GM13977 (cell line): Measurements from ENCODE around the gene GPR142.
"Not testable (repeated sequence)": the region's sequence is repeated elsewhere in the genome, so short reads cannot be mapped to it uniquely, and the experiment has no call there.

Source experiments
- DNase-seq: peaks from one replicate; pipeline ENCODE4 v3.0.0; 2012; ENCODE audit warnings: low spot score
- CTCF ChIP-seq: IDR thresholded peaks from 2 replicates; pipeline ENCODE4 v1.5.1; 2012; ENCODE audit warnings: mild to moderate bottlenecking, control low read depth; ENCODE audit not compliant: insufficient read depth; ENCODE audit errors: extremely low read depth, missing control alignments
- in situ Hi-C: fragments of 300-500 bp; cut with MboI; formaldehyde crosslinking; loops from one replicate; pipeline ENCODE4 v1.12.0; 2022; ENCODE audit warnings: low sequenced_read_pairs, low pct_unique_long_range_greater_than_20kb, mixed read lengths, inconsistent platforms; ENCODE audit not compliant: unreplicated experiment

The GPR142 gene

GRCh38 chr17:74394977-74395376 is 27.7 kb downstream of the GPR142 start:
- in situ Hi-C loops = no loop called here

DNA sequence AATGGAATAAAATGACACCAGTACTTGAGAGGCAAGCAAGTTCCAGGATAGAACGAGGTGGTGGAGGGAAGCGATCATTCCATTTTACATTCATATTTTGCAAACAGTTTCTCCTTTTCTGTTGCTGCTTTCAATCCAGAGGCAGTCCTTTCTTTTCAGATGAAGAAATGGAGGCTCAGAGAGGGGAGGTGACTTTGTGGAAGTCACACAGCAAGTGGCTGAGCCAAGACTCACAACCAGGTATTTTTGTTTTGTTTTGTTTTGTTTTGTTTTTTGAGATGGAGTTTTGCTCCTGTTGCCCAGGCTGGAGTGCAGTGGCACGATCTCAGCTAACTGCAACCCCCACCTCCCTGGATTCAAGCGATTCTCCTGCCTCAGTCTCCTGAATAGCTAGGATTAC is 29.3 kb downstream of the GPR142 start:
- TF ChIP-seq CTCF = no peak
- in situ Hi-C loops = no loop called here
- DNase-seq = no peak

More at GRCh38 chr17:74394977-74395376, 27.7 kb downstream of the GPR142 start:
- TF ChIP-seq CTCF = no peak
- DNase-seq = no peak

GRCh38 chr17:74402048-74402447 is 34.7 kb downstream of the GPR142 start:
- DNase-seq = no peak
- in situ Hi-C loops = no loop called here
- no peak for TF ChIP-seq CTCF

GRCh38 chr17:74403512-74404137 is 36.3 kb downstream of the GPR142 start:
- TF ChIP-seq CTCF = no peak
- no peak for DNase-seq
- in situ Hi-C loops = no loop called here

GRCh38 chr17:74404218-74404617 is 36.9 kb downstream of the GPR142 start:
- in situ Hi-C loops = no loop called here
- DNase-seq = no peak
- no peak for TF ChIP-seq CTCF

- DNase-seq = no peak
- no peak for TF ChIP-seq CTCF
- in situ Hi-C loops = no loop called here
Observed at GRCh38 chr17:74404789-74405188, 37.5 kb downstream of the GPR142 start.

GRCh38 chr17:74405311-74405710 is 38.0 kb downstream of the GPR142 start:
- in situ Hi-C loops, DNase-seq: not testable (repeated sequence)
